Mononuclear cell (primary cell): ENCODE measurements around the gene CFAP97D1. TPM values are rescaled to one million over a fixed set of nuclear protein-coding genes. Genes with fewer than 3 reads are reported as not detected.

Experiments
- H3K27me3 ChIP-seq: 2 replicates; pipeline ENCODE4 v1.6.0; 2011; ENCODE audit warnings: low read length, control low read depth; ENCODE audit not compliant: insufficient read depth
- H3K4me1 ChIP-seq: 2 replicates; pipeline ENCODE4 v1.5.1; 2011; ENCODE audit warnings: mild to moderate bottlenecking, low read length, control low read depth; ENCODE audit not compliant: insufficient read depth
- H3K4me3 ChIP-seq: 2 replicates; pipeline ENCODE4 v1.5.1; 2011; ENCODE audit warnings: mild to moderate bottlenecking, low read length, moderate library complexity
- H3K9me3 ChIP-seq: 2 replicates; pipeline ENCODE4 v1.5.1; 2011; ENCODE audit warnings: low read depth, mild to moderate bottlenecking, control low read depth, low read length
- total RNA-seq: library from RNA; depleted of rRNA; stranded (reverse); fragments of >200 nt; gene quantifications from one replicate; pipeline ENCODE4 v1.2.3, GENCODE V29; 2012

The CFAP97D1 gene
- total RNA-seq, 1 donor = not detected

GRCh38 chr17:43822570-43823190 lies 42.4 kb downstream of the CFAP97D1 start:
- no peak overlapping the region for H3K4me3 ChIP-seq
- no peaks in the 10 kb centered on the region for H3K4me1 ChIP-seq
- no peaks in the 10 kb centered on the region for H3K27me3 ChIP-seq
- H3K9me3 ChIP-seq = no peaks in the 10 kb centered on the region

- no peaks in the 10 kb centered on the region for H3K4me1 ChIP-seq
- H3K4me3 ChIP-seq = no peak overlapping the region
- H3K27me3 ChIP-seq = no peaks in the 10 kb centered on the region
- H3K9me3 ChIP-seq = no peaks in the 10 kb centered on the region
Measured at GRCh38 chr17:43823350-43824084, 43.3 kb downstream of the CFAP97D1 start.

GRCh38 chr17:43825567-43825966 lies 45.3 kb downstream of the CFAP97D1 start:
- Histone ChIP-seq H3K4me1 (no peaks in the 10 kb centered on the region), H3K9me3 (no peaks in the 10 kb centered on the region), H3K4me3 (no peak overlapping the region), H3K27me3 (no peaks in the 10 kb centered on the region)

- peaks cover 1% of the 10 kb centered on the region for H3K27me3 ChIP-seq
- no peaks in the 10 kb centered on the region for H3K4me1 ChIP-seq
- no peaks in the 10 kb centered on the region for H3K9me3 ChIP-seq
- no peak overlapping the region for H3K4me3 ChIP-seq
Measured at GRCh38 chr17:43826206-43826605, 46.0 kb downstream of the CFAP97D1 start.

GRCh38 chr17:43827596-43827995 lies 47.4 kb downstream of the CFAP97D1 start:
- H3K4me3 ChIP-seq = no peak overlapping the region
- H3K27me3 ChIP-seq = peaks cover 10% of the 10 kb centered on the region
- H3K4me1 ChIP-seq = no peaks in the 10 kb centered on the region
- no peaks in the 10 kb centered on the region for H3K9me3 ChIP-seq

- H3K4me1 ChIP-seq = peaks cover 9% of the 10 kb centered on the region
- peaks cover 24% of the 10 kb centered on the region for H3K27me3 ChIP-seq
- H3K4me3 ChIP-seq = no peak overlapping the region
- no peaks in the 10 kb centered on the region for H3K9me3 ChIP-seq
Measured at GRCh38 chr17:43829738-43830137, 49.5 kb downstream of the CFAP97D1 start.

GRCh38 chr17:43830510-43831140 lies 50.4 kb downstream of the CFAP97D1 start:
- no peak overlapping the region for H3K4me3 ChIP-seq
- no peaks in the 10 kb centered on the region for H3K9me3 ChIP-seq
- peaks cover 9% of the 10 kb centered on the region for H3K4me1 ChIP-seq
- H3K27me3 ChIP-seq = peaks cover 24% of the 10 kb centered on the region

GRCh38 chr17:43831633-43832032 lies 51.4 kb downstream of the CFAP97D1 start:
- H3K4me3 ChIP-seq = no peak overlapping the region
- no peaks in the 10 kb centered on the region for H3K9me3 ChIP-seq
- H3K4me1 ChIP-seq = peaks cover 9% of the 10 kb centered on the region

GRCh38 chr17:43832168-43832975 lies 52.1 kb downstream of the CFAP97D1 start:
- peaks cover 28% of the 10 kb centered on the region for H3K27me3 ChIP-seq
- peak overlapping the region; percentile 25 for H3K4me3 ChIP-seq
- peaks cover 9% of the 10 kb centered on the region for H3K4me1 ChIP-seq
- no peaks in the 10 kb centered on the region for H3K9me3 ChIP-seq

More at GRCh38 chr17:43831633-43832032, 51.4 kb downstream of the CFAP97D1 start:
- peaks cover 28% of the 10 kb centered on the region for H3K27me3 ChIP-seq

- H3K4me3 ChIP-seq = peak within 1 kb of the TSS; percentile 25
- no peaks in the 10 kb centered on the region for H3K9me3 ChIP-seq
- peaks cover 9% of the 10 kb centered on the region for H3K4me1 ChIP-seq
- H3K27me3 ChIP-seq = peaks cover 28% of the 10 kb centered on the region
Measured at GRCh38 chr17:43832976-43833829, 53.0 kb downstream of the CFAP97D1 start, which contains the start of gene MPP3. Gene MPP3 (minus strand): TSS chr17:43833146. CDS start chr17:43831906, 1,240 bp downstream.

GRCh38 chr17:43834106-43834505 lies 53.9 kb downstream of the CFAP97D1 start:
- Histone ChIP-seq H3K4me3 (no peak overlapping the region), H3K4me1 (peaks cover 9% of the 10 kb centered on the region), H3K27me3 (peaks cover 28% of the 10 kb centered on the region), H3K9me3 (no peaks in the 10 kb centered on the region)
